Immature natural killer cell (primary cell): ENCODE data around the gene TM4SF18. TPM values are rescaled to one million over a fixed set of nuclear protein-coding genes. Genes with fewer than 3 reads are reported as not detected.

Source experiments
- DNase-seq, 3 donors: peaks; one replicate each; pipeline ENCODE4 v3.0.0; 2022; ENCODE audit warnings: mixed read lengths in 1 of 3
- H3K27ac Mint-ChIP-seq, 6 donors: one replicate each; pipeline ENCODE4 v1.8.0; 2020; ENCODE audit warnings: mixed read lengths in 6 of 6, mild to moderate bottlenecking in 5 of 6, inconsistent platforms in 4 of 6, moderate library complexity in 3 of 6
- H3K27me3 Mint-ChIP-seq, 3 donors: one replicate each; pipeline ENCODE4 v1.8.0; 2020 to 2021; ENCODE audit warnings: low read depth in 3 of 3, mild to moderate bottlenecking in 3 of 3, mixed read lengths in 3 of 3, moderate library complexity in 3 of 3, inconsistent platforms in 1 of 3
- H3K36me3 Mint-ChIP-seq, 3 donors: one replicate each; pipeline ENCODE4 v1.8.0; 2020; ENCODE audit warnings: mixed read lengths in 3 of 3, inconsistent platforms in 2 of 3, mild to moderate bottlenecking in 2 of 3
- H3K4me1 Mint-ChIP-seq, 2 donors: one replicate each; pipeline ENCODE4 v1.8.0; 2020; ENCODE audit warnings: inconsistent platforms in 2 of 2, mild to moderate bottlenecking in 2 of 2, mixed read lengths in 2 of 2, moderate library complexity in 1 of 2
- H3K4me3 Mint-ChIP-seq, 5 donors: one replicate each; pipeline ENCODE4 v1.8.0; 2020; ENCODE audit warnings: mild to moderate bottlenecking in 5 of 5, mixed read lengths in 5 of 5, inconsistent platforms in 3 of 5, moderate library complexity in 3 of 5
- H3K9me3 Mint-ChIP-seq, 6 donors: one replicate each; pipeline ENCODE4 v1.8.0; 2020; ENCODE audit warnings: mild to moderate bottlenecking in 6 of 6, mixed read lengths in 6 of 6, inconsistent platforms in 4 of 6, moderate library complexity in 3 of 6
- polyA plus RNA-seq, 3 donors: library from polyadenylated mRNA; unstranded; fragments of 300-500 nt; fragmentation: Illumina TruSeq; gene quantifications; one replicate each; pipeline ENCODE4 v1.2.3, GENCODE V29; 2021

TM4SF18 gene
- polyA plus RNA-seq, 3 donors from 2014 or later, result not detected

GRCh38 chr3:149306751-149307434 lies 26.5 kb downstream of the TM4SF18 start:
- no peak for DNase-seq
- peaks cover 1 to 5% (median 2%) of the 10 kb centered on the region in 3 donors for H3K27me3 Mint-ChIP-seq
- no peak overlapping the region for H3K4me3 Mint-ChIP-seq
- no peaks in the 10 kb centered on the region for H3K9me3 Mint-ChIP-seq
- H3K27ac Mint-ChIP-seq, result no peak overlapping the region
- H3K36me3 Mint-ChIP-seq, result peaks cover 0 to 4% (median 0%) of the 10 kb centered on the region in 3 donors
- no peaks in the 10 kb centered on the region for H3K4me1 Mint-ChIP-seq

- Mint-ChIP-seq H3K4me3 (no peak overlapping the region), H3K27ac (no peak overlapping the region), H3K4me1 (no peaks in the 10 kb centered on the region), H3K9me3 (no peaks in the 10 kb centered on the region), H3K27me3 (peaks cover 1 to 5% (median 2%) of the 10 kb centered on the region in 3 donors), H3K36me3 (peaks cover 0 to 4% (median 0%) of the 10 kb centered on the region in 3 donors)
- no peak for DNase-seq
These were observed 28.1 kb downstream of the TM4SF18 start for GRCh38 chr3:149305376-149305775.

- DNase-seq, result no peak
- Mint-ChIP-seq H3K36me3 (peaks cover 0 to 4% (median 0%) of the 10 kb centered on the region in 3 donors), H3K27ac (no peak overlapping the region), H3K4me3 (no peak overlapping the region), H3K4me1 (peaks cover 4 to 10% of the 10 kb centered on the region in 2 donors), H3K9me3 (no peaks in the 10 kb centered on the region), H3K27me3 (peaks cover 3 to 7% (median 6%) of the 10 kb centered on the region in 3 donors)
These were observed 33.3 kb downstream of the TM4SF18 start for GRCh38 chr3:149299938-149300801.

GRCh38 chr3:149296972-149297371 lies 36.5 kb downstream of the TM4SF18 start:
- H3K36me3 Mint-ChIP-seq, result no peaks in the 10 kb centered on the region
- no peaks in the 10 kb centered on the region for H3K9me3 Mint-ChIP-seq
- H3K27ac Mint-ChIP-seq, result no peak overlapping the region
- H3K27me3 Mint-ChIP-seq, result peaks cover 1 to 4% (median 2%) of the 10 kb centered on the region in 3 donors
- DNase-seq, result no peak
- peaks cover 4 to 10% of the 10 kb centered on the region in 2 donors for H3K4me1 Mint-ChIP-seq
- no peak overlapping the region for H3K4me3 Mint-ChIP-seq

- Mint-ChIP-seq H3K4me1 (peaks cover 4 to 10% of the 10 kb centered on the region in 2 donors), H3K4me3 (no peak overlapping the region), H3K36me3 (no peaks in the 10 kb centered on the region), H3K27ac (no peak overlapping the region), H3K27me3 (peaks cover 1 to 2% (median 2%) of the 10 kb centered on the region in 3 donors), H3K9me3 (no peaks in the 10 kb centered on the region)
- DNase-seq, result no peak
These were observed 40.8 kb downstream of the TM4SF18 start for GRCh38 chr3:149292666-149293065.

GRCh38 chr3:149291178-149291577 lies 42.3 kb downstream of the TM4SF18 start:
- Mint-ChIP-seq H3K4me1 (peaks cover 0 to under 1% of the 10 kb centered on the region in 2 donors), H3K27me3 (peaks cover 0 to 2% (median 2%) of the 10 kb centered on the region in 3 donors), H3K9me3 (no peaks in the 10 kb centered on the region), H3K4me3 (no peak overlapping the region), H3K36me3 (no peaks in the 10 kb centered on the region), H3K27ac (no peak overlapping the region)
- peak in 2 of 3 donors; percentile 9 to 10 for DNase-seq

GRCh38 chr3:149288655-149289054 lies 44.8 kb downstream of the TM4SF18 start:
- Mint-ChIP-seq H3K36me3 (peaks cover 0 to under 1% (median 0%) of the 10 kb centered on the region in 3 donors), H3K9me3 (no peaks in the 10 kb centered on the region), H3K4me3 (no peak overlapping the region), H3K27ac (no peak overlapping the region), H3K4me1 (no peaks in the 10 kb centered on the region), H3K27me3 (peaks cover 0 to 1% (median 0%) of the 10 kb centered on the region in 3 donors)
- no peak for DNase-seq

- peaks cover 0 to 1% (median 0%) of the 10 kb centered on the region in 3 donors for H3K27me3 Mint-ChIP-seq
- no peak overlapping the region for H3K4me3 Mint-ChIP-seq
- H3K36me3 Mint-ChIP-seq, result peaks cover 0 to 4% (median 0%) of the 10 kb centered on the region in 3 donors
- H3K4me1 Mint-ChIP-seq, result no peaks in the 10 kb centered on the region
- DNase-seq, result no peak
- H3K27ac Mint-ChIP-seq, result no peak overlapping the region
- H3K9me3 Mint-ChIP-seq, result no peaks in the 10 kb centered on the region
These were observed 49.4 kb downstream of the TM4SF18 start for GRCh38 chr3:149284034-149284433.

GRCh38 chr3:149283401-149283800 lies 50.0 kb downstream of the TM4SF18 start:
- H3K27me3 Mint-ChIP-seq, result peaks cover 0 to 1% (median 0%) of the 10 kb centered on the region in 3 donors
- no peak for DNase-seq
- H3K36me3 Mint-ChIP-seq, result peaks cover 0 to 4% (median 0%) of the 10 kb centered on the region in 3 donors

GRCh38 chr3:149282836-149283235 lies 50.6 kb downstream of the TM4SF18 start:
- Mint-ChIP-seq H3K27me3 (peaks cover 0 to 1% (median 0%) of the 10 kb centered on the region in 3 donors), H3K4me1 (peaks cover under 1 to 3% of the 10 kb centered on the region in 2 donors)

More at GRCh38 chr3:149283401-149283800, 50.0 kb downstream of the TM4SF18 start:
- Mint-ChIP-seq H3K9me3 (no peaks in the 10 kb centered on the region), H3K27ac (no peak overlapping the region), H3K4me3 (no peak overlapping the region), H3K4me1 (no peaks in the 10 kb centered on the region)

GRCh38 chr3:149282322-149282721 lies 51.1 kb downstream of the TM4SF18 start:
- Mint-ChIP-seq H3K9me3 (no peaks in the 10 kb centered on the region), H3K27ac (no peak overlapping the region), H3K36me3 (peaks cover 0 to 4% (median 0%) of the 10 kb centered on the region in 3 donors), H3K27me3 (peaks cover 0 to 4% (median 0%) of the 10 kb centered on the region in 3 donors), H3K4me3 (no peak overlapping the region), H3K4me1 (peaks cover 6 to 8% of the 10 kb centered on the region in 2 donors)
- no peak for DNase-seq

More at GRCh38 chr3:149282836-149283235, 50.6 kb downstream of the TM4SF18 start:
- H3K9me3 Mint-ChIP-seq, result no peaks in the 10 kb centered on the region
- H3K27ac Mint-ChIP-seq, result no peak overlapping the region
- peaks cover 0 to 4% (median 0%) of the 10 kb centered on the region in 3 donors for H3K36me3 Mint-ChIP-seq
- DNase-seq, result no peak
- no peak overlapping the region for H3K4me3 Mint-ChIP-seq

- no peaks in the 10 kb centered on the region for H3K9me3 Mint-ChIP-seq
These were observed 52.6 kb downstream of the TM4SF18 start for GRCh38 chr3:149280671-149281349.

GRCh38 chr3:149278911-149279310 lies 54.5 kb downstream of the TM4SF18 start:
- Mint-ChIP-seq H3K27me3 (peaks cover 0 to 5% (median 3%) of the 10 kb centered on the region in 3 donors), H3K4me3 (no peak overlapping the region), H3K36me3 (peaks cover 0 to 7% (median 0%) of the 10 kb centered on the region in 3 donors), H3K4me1 (peaks cover 16 to 23% of the 10 kb centered on the region in 2 donors), H3K9me3 (no peaks in the 10 kb centered on the region), H3K27ac (peak overlapping the region in 5 of 6 donors; percentile 17 to 41 (median 32))
- no peak for DNase-seq

More at GRCh38 chr3:149280671-149281349, 52.6 kb downstream of the TM4SF18 start:
- no peak overlapping the region for H3K4me3 Mint-ChIP-seq
- H3K36me3 Mint-ChIP-seq, result peaks cover 0 to 4% (median 0%) of the 10 kb centered on the region in 3 donors
- DNase-seq, result no peak
- H3K27ac Mint-ChIP-seq, result peak overlapping the region in 1 of 6 donors; percentile 62
- H3K4me1 Mint-ChIP-seq, result peaks cover 14 to 18% of the 10 kb centered on the region in 2 donors
- peaks cover 0 to 3% (median 0%) of the 10 kb centered on the region in 3 donors for H3K27me3 Mint-ChIP-seq
